HG03558 (cell line): ENCODE results near the gene PPM1H.

ENCODE experiments used
- ATAC-seq: cut with Tn5 transposase; IDR thresholded peaks from one replicate; pipeline ENCODE4 v1.9.1; 2021; ENCODE audit warnings: moderate number of reproducible peaks; ENCODE audit not compliant: unreplicated experiment; ENCODE audit errors: extremely low read depth

PPM1H gene

DNA sequence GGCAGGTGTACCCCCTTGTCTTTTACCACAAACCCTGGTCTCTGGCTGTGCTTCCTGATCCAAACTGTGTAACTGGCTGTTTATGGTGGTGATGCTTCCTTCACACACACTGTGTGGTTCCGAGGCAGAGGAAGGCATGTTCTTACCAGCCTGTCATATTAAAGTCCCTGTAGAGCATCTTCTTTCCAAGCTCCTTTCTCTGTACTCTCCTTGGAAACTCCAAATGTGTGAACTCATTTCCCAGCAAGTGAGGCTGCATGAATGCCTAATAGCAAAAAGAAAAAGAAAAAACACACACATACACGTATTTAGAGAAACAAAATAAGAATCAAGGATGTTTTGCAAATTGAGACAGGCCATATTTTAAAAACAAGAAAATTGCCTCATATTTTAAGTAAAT lies 214.9 kb downstream of the PPM1H start:
- no peak for ATAC-seq

DNA sequence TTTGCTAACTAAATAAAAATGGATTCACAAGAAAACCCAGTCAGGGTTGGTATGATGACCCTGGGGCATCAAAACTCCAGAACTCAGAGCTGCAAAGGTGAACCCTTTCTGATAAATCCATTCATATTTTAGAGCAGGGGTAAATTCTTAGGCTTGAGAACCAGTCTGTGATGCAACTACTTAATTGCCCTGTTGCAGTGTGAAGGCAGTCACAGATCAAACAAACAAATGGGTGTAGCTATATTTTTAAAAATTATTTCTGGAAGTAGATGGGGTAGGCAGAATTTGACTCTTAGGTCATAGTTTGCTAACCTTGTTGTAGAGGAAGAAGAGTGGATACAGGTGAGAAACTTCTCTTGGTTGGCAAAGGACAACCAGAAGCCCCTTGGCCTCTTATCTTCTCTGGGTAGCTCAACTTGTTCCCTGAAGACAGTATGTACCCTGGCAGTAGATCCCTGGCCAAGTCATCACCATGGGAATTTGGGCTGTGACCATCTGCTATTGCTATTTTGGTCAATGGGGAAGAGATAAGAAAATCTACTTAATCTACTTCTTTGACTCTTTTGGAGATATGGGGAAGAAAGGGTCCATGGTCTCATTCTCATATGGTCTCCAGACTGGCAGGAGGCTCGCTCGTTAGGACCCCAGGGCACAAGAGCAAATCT lies 216.1 kb downstream of the PPM1H start:
- ATAC-seq, result no peak

DNA sequence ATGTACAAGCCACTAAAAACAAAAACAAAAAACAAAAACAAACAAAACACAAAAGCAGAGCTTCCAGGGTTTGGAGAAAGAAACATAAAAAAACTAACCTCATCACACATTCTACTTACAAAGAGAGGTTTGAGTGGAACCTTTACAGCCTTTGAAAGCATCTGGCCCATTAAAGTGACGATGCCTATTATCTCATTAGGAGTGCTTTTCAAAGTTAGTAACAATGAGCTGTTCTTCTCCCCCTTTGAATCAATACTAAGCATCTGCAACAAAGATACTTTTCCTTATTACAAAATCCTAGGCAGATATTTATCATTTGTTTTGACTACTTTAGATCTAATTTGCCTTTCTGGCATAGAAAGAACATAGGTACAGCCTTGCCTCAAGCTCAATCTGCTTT lies 217.3 kb downstream of the PPM1H start:
- ATAC-seq, result no peak

DNA sequence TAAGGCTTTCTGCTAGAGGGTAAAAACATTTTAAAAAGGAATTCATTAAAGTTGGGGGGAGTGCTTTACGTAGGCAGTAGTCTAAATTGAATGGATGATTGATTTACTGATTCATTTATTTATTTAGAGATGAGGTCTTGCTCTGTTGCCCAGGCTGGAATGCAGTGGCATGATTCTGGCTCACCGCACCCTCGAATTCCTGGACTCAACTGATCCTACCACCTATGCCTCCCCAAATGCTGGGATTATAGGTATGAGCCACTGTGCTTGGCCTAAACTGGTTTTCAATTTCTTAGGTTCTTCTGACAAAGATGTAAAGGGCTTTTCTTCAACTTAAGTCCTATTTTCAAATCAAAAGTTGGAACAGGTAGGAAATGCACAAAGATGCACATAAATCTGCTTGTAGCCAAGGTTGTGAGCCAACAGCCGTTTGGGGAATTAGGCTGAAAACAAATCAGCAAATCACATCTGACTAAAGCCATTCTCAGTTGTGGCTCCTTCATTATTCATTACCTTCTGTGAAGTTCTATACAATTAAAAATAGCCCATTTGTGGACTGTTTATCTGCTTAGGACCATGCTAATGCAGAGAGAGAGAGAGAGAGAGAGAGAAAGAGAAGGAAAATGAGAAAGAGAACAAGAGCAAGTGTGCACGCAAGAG lies 218.0 kb downstream of the PPM1H start:
- ATAC-seq, result no peak

DNA sequence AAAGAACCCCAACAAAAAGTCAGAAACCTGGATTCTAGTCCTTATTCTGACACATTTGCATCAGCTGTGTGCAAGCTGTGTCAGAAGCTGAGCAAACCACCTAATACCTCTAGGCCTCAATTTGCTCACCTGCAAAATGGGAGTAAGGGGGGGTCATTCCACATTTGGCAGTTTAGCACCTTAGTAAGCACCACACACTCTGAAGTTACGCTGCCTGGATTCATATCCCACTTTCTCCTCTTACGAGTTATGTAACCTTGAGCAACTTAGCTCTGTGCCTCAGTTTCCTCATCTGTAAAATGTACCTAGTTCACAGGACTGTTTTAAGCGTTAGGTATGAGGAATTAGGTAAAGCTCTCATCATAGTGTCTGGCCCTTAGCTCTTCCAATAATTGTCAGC lies 218.9 kb downstream of the PPM1H start:
- no peak for ATAC-seq

DNA sequence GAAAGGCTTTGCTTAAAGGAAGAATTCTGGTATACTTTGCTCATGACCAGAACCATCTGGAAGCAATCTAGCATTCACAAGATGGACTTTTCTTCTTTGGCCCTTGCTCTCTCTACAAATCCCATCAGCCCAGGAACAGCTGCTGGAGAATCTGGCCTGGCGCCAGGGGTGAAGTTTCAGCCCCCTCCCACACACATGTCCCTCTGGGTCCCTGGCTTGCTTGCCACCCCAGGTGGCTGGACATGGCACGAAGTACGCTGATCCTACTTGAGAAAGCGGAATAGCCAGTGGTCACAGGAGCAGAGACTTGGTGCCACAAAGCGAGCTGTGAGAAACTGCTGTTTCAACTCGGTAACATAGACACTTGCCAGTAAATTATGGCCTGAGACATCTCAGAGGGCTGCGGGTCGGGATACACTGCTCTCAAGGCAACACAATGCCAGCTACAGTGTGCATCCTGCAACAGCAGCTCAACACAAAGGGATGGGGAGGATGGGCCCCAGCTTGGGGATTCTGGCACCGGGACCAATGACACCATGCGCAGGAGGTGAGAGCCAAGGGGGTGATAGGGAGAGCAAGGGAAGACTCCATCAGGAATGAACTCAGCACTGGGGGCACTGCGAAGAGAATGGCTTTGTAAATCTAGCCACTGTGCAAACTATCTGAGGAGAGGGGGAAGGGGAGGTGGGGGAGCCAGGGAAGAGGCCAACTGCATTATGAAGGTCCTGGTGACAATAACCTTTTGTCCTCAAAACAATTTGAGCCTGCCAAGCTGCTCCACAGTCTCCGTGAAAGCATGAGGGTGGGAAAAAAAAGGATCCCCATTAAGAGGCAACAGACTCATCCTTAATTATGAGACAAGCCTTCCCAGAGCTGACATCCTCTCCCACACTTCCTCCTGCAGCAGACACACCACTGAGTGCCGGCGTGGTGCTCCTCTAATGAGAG lies 219.9 kb downstream of the PPM1H start:
- ATAC-seq, result no peak

DNA sequence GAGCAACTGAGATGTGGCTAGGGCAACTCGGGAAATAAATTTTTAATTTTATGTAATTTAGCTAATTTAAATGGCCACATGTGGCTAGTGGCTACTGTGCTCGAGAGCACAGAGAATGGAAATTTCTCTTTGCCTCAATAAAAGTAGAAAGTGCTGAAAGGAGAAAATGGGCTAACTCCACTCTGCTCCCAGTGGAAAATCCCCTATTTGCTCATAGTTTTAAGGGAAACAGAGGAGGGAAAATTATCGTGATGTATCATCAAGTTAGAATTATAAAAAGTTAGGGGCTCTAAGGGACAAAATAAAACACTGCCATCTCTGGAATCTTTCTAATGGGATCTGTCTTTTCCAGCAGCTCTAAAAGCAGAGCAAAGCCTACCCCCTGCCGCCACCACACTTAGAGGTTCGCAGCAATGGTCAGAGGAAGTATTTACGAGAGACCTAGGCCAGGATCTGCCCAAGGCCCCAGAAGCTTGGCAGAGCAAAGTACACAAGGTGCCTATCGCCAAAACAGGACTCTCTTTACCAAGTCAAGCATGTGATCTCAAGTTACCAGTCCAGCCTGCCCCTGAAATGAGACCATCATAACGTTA lies 220.7 kb downstream of the PPM1H start:
- no peak for ATAC-seq

DNA sequence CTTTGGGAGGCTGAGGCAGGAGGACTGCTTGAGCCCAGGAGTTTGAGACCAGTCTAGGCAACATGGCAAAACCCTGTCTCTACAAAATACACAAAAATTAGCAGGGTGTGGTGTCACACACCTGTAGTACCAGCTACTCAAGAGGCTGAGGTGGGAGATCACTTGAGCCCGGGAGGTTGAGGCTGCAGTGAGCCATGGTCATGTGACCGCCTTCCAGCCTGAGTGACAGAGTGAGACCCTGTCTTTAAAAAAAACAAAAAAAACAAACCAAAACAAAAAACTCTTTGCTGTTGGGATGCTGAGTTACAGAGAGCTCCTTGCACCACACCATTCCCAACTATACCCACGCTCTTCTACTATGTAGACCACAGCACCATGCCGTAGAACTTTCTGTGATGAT lies 221.2 kb downstream of the PPM1H start:
- ATAC-seq, result no peak

DNA sequence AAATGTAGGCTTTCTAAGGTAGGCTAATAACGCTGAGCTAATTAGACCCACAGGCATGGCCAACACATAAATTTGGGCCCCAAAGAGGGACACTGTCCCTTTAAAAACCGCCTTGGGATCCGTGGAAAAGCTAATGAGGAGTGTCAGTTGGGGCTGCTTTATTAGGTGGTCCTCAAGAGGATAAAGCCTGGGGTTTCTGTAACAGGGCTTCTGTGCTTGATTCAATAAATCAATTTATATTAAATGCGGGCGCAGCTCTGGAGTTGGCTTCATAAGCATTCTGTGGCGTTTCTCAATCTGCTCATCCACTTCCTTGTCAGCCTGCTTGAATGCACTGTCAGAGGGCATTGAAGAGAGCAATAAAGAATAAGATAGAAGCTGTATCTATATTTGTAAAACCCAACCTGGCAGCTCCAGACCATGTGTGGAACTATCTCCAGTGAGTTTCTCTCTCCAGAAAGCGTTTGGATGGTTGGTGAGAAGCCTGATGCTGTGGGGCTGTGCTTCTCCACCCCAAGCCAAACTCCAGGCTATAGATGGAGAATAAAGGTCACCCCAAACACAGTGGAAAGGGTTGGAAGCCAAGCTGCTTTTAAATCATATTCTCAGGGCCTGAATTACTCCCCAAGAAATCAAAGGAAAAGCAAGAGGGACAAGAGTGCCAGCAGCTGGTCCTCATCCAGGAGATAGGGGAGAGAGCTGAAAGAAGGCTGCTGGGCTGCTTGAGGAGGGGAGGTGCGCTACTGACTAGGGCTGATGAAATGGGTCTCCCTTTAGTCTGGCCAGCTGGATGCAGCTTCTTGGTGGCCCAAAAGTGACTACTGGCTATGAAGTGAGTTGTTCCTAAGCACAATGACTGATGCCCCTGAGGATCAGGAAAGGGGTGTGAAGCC lies 222.0 kb downstream of the PPM1H start:
- no peak for ATAC-seq

DNA sequence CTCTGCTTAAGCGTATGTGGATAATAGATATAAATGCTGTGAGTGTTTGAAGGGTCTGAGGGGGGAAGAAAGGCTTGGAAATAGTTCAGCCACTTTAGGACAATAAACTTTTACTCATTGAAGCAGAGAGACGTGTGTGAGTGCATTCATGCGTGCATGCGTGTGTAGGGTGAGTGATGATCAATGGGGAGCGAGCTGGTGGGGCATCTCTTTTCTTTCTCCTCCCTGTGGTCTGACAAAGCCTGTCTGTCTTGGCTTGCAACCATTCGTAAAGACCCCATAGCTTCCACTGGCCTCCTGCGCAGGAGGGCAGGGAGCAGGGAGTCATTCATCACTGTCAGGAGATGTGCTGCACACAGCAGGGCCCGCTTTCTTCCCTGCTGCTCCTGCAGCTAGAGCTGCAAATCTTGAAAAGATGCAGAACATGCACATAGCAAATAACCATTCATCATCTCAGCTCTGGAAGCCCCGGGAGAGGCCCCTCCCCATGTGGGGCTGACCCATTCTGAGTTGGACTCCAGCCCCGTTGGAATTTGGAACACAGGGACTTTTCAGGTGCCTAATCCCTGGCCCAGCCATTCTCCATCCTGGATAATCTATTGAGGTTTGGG lies 223.2 kb downstream of the PPM1H start:
- ATAC-seq, result no peak

DNA sequence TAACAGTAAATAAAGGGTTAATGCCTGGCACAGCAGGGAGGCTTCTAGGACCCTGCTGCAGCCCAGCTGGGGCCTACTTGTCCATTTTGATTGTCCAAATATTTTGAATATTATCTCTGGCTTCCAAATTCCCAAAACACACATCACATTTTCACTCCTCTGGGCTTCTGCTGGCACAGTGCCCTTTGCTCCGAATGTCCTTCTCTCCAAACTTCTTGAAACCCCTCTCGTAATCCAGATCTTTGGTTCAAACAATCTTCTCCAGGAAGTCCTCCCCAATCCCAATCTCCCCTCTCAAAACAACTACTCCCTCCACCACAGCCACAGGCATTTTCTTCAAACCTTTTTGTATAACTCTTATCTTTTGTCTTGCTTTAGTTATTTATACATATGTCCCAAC lies 225.6 kb downstream of the PPM1H start:
- ATAC-seq, result no peak

DNA sequence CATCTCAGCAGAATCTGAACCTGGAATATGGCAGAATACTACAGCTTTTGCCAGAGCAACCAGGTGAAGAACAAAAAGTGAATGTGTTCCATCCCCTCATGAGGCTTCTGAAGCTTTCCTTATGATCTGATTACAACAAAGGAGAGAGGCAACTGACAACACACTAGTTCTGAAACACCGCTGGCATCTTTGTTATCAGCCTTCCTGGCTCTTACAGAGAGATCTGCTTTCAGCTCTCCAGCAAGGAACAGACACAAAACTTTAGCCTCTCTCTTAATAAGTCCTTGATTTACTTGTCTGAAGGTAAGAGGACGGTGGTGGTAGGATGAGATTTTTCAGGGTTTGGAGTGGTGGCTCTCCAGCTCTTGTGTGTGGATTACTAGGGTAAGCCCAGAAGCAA lies 227.0 kb downstream of the PPM1H start:
- ATAC-seq, result no peak

DNA sequence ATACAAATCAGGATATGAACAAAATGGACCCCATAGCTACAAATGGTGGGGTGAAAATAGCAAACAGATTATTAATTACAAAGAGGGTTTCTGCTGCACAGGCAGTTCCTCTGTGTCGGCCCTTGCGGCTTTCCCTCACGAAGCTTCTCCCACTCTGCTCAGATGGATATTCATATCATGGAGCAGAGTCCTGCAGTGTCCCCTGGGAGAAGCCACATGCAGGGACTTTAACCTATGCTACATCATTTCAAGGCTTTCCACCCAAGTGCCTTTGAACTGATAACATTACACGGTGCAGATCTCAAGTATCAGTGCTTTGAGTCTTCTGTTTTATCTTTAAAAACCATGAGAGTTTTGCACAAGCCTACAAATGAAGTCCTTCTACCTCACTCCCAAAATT lies 229.1 kb downstream of the PPM1H start:
- no peak for ATAC-seq

DNA sequence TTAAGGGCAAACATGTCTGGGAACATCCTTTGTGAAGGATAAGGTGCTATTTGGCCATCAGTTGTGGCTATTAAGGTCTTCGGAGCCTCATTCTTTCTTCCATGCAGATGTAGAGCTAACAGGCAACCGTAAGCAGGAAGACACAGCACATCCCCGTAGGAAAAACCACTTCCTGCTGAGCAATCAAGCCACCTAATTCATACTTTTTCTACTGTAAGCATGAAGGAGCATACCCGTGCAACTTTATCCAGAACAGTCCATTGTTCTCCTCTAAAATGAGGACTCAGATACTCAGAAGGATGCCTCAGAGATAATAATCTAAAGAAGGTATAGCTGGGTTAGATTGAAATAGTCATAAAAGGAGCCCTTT lies 232.0 kb downstream of the PPM1H start:
- no peak for ATAC-seq

DNA sequence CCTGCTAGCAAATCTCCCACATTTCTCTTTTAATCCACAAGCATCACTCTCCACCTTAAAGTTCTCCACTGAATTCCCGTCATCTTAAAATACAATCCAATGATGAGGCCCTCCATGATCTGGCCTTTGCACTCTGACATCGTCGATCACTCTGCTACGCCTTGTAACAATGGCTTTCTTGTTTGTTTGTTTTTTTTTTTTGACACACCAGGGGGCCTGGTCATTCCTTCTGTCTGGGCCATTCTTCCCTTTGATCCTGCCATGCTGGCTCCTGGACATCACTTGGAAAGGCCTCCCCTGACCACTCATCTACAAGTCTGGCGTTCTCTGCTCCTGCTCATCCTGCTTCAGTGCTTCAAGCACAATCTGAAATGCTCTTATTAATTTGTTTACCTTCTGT lies 233.5 kb downstream of the PPM1H start:
- no peak for ATAC-seq

DNA sequence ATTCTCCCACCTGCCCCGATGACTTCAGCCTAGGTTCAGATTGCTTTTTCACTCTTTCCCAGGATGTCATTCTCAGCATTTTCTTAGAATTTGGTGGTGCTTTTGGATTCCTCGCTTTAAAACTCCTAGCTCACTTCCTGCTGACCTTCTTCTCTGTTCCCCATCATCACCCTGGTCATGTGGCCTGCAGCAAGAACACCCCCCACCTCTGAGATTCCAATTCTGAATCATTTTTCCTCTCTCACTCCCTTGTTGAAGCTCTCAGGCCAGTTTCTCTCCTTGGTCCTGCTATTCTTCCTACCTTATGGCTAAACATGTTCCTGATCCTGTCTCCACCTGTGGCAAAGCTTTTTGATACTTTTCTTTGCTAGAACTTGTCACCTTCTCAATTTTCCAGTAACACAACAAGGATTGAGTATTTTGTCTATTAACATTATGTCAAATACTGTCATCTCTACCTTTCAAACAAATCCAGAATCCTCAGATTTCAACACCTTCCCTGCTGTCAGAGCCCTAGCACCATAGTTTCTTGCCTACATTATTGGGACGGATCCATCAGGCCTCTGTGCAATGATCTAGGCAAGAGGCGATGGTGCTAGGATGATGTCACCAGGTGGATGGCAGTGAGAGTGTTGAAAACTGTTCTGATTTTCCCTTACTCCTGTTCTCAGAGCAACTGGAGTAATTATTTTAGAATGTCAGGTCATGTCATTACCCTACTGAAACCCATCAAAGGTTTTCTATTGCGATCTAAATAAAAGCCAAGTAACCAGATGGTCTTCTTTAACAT lies 234.7 kb downstream of the PPM1H start:
- ATAC-seq, result no peak

DNA sequence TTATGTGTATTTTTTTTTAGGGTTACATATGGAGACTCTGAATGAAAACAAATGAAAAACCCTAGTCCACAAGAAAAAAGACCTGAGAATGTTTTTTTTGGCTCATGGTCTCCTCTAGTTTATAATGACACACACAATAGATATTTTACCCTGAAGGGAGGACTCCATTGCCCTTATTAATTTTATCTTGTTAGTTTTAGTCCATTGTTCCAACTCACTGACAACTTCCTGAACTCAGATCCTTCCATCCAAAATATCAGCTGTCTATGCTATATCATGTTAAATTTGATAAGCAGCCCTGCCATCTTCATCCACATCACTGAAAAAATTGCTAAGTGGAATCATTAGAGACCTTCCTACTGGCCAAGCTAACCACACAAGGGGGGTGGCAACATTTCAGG lies 236.2 kb downstream of the PPM1H start:
- no peak for ATAC-seq

DNA sequence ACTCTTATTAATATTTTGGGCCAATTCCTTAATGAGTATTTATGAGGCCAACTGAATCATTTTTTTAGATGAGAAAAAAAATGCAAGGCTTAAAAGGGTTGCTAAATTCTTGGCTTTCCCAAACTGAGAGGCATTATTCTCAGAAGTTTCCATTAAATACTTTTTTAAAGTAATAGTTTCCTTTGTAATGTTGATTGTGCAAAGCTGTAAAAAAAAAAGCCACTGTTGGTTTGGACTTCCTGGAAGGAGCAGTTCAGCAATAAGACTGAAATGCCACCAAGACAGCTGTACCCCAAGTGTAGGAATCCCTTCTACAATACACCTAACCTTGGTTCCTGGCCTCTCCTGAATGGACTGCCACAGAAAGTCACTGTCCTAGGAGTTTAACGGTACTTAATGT lies 237.1 kb downstream of the PPM1H start:
- ATAC-seq, result no peak

DNA sequence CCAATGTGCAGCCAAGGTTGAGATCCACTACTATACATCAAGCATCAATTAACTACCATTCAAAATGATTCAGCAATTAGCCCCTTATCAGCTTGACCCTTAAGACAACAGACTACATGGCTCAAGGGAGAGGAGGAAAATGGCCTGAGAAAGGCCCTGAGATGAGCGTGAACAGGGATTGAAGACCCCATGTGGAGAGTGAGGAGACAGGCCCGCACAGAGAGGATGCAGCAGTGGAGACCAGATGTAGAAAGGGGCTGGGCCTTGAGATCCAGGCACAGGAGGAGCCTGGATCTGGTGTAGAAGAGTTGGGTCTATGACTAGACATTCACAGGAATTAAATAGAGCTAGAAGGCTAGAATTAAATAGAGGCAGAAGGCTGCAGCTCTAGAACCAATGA lies 239.3 kb downstream of the PPM1H start:
- no peak for ATAC-seq
